GM12865 (cell line): ENCODE data around the gene PCLAF.
"Not testable (repeated sequence)": the region's sequence is repeated elsewhere in the genome, so short reads cannot be mapped to it uniquely, and the experiment has no call there.

Experiments used
- DNase-seq: peaks from one replicate; pipeline ENCODE4 v3.0.0; 2010; ENCODE audit warnings: low read depth
- H3K4me3 ChIP-seq: 2 replicates; pipeline ENCODE4 v1.5.1; 2011; ENCODE audit warnings: mild to moderate bottlenecking, low read depth, low read length, control low read depth
- TF ChIP-seq, protein P1 (sequence below): IDR thresholded peaks from 2 replicates; pipeline ENCODE4 v1.5.1; 2011; ENCODE audit warnings: low read length, control low read depth, low read depth, inconsistent platforms; ENCODE audit not compliant: insufficient read depth; ENCODE audit errors: missing control alignments

Gene PCLAF

GRCh38 chr15:64341961-64342360 is 39.3 kb downstream of the PCLAF start:
- TF ChIP-seq, protein P1, sequence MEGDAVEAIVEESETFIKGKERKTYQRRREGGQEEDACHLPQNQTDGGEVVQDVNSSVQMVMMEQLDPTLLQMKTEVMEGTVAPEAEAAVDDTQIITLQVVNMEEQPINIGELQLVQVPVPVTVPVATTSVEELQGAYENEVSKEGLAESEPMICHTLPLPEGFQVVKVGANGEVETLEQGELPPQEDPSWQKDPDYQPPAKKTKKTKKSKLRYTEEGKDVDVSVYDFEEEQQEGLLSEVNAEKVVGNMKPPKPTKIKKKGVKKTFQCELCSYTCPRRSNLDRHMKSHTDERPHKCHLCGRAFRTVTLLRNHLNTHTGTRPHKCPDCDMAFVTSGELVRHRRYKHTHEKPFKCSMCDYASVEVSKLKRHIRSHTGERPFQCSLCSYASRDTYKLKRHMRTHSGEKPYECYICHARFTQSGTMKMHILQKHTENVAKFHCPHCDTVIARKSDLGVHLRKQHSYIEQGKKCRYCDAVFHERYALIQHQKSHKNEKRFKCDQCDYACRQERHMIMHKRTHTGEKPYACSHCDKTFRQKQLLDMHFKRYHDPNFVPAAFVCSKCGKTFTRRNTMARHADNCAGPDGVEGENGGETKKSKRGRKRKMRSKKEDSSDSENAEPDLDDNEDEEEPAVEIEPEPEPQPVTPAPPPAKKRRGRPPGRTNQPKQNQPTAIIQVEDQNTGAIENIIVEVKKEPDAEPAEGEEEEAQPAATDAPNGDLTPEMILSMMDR, result no peak
- no peak overlapping the region for H3K4me3 ChIP-seq
- no peak for DNase-seq

DNA sequence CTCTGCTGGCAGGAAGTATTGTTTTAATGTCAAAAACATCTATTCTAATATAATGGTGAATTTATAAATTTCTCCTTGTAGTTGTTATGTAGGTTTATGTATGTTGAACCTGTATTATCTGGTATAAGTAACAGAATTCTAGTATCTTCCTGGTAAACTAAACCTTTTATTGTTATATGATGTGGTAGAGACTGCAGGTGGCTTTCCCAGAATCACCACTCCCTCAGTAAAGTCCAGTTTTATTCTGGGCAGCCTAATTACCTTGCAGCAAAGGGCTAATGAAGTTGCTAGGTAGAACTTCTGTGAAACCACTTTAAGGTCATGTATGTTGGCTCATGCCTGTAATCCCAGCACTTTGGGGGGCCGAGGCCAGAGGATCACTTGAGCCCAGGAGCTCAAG is 40.9 kb downstream of the PCLAF start:
- H3K4me3 ChIP-seq, result no peak overlapping the region
- TF ChIP-seq, protein P1, result no peak
- DNase-seq, result no peak

- H3K4me3 ChIP-seq, result no peak overlapping the region
- DNase-seq, result no peak
- TF ChIP-seq, protein P1, result no peak
Measured at GRCh38 chr15:64337761-64338160, 43.5 kb downstream of the PCLAF start.

GRCh38 chr15:64333986-64334929 is 47.0 kb downstream of the PCLAF start:
- no peak overlapping the region for H3K4me3 ChIP-seq
- DNase-seq, result peak; percentile 40
- TF ChIP-seq, protein P1, result no peak

- TF ChIP-seq, protein P1, result no peak
- DNase-seq, result peak; percentile 1
Measured at GRCh38 chr15:64333516-64333915, 47.7 kb downstream of the PCLAF start.

GRCh38 chr15:64331668-64332067 is 49.6 kb downstream of the PCLAF start:
- H3K4me3 ChIP-seq, DNase-seq: not testable (repeated sequence)

More at GRCh38 chr15:64333516-64333915, 47.7 kb downstream of the PCLAF start:
- H3K4me3 ChIP-seq, result no peak overlapping the region

DNA sequence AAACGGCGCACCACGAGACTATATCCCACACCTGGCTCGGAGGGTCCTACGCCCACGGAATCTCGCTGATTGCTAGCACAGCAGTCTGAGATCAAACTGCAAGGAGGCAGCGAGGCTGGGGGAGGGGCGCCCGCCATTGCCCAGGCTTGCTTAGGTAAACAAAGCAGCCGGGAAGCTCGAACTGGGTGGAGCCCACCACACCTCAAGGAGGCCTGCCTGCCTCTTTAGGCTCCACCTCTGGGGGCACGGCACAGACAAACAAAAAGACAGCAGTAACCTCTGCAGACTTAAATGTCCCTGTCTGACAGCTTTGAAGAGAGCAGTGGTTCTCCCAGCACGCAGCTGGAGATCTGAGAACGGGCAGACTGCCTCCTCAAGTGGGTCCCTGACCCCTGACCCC is 54.3 kb downstream of the PCLAF start:
- H3K4me3 ChIP-seq, DNase-seq: not testable (repeated sequence)

GRCh38 chr15:64326458-64326857 is 54.8 kb downstream of the PCLAF start:
- not testable (repeated sequence) for H3K4me3 ChIP-seq, DNase-seq
